SHP77 treated with DMSO at 0.1 percent for 48 hours (cell line): Measurements from ENCODE around the gene EDEM3.
"Not testable (repeated sequence)": the region's sequence is repeated elsewhere in the genome, so short reads cannot be mapped to it uniquely, and the experiment has no call there.

Experiments
- DNase-seq: peaks from one replicate; lab custom pipeline; 2025; lab: John Stamatoyannopoulos, UW

The EDEM3 gene

GRCh38 chr1:184734980-184735379 lies 19.7 kb downstream of the EDEM3 start:
- DNase-seq = no peak

- DNase-seq = no peak
Observed at GRCh38 chr1:184724843-184725242, 29.8 kb downstream of the EDEM3 start.

- no peak for DNase-seq
Observed at GRCh38 chr1:184716158-184716557, 38.5 kb downstream of the EDEM3 start.

GRCh38 chr1:184709418-184709817 lies 45.2 kb downstream of the EDEM3 start:
- no peak for DNase-seq

- DNase-seq = no peak
Observed at GRCh38 chr1:184708084-184708676, 46.5 kb downstream of the EDEM3 start.

- DNase-seq = no peak
Observed at GRCh38 chr1:184705271-184705670, 49.4 kb downstream of the EDEM3 start.

- DNase-seq = no peak
Observed at GRCh38 chr1:184701816-184702215, 52.8 kb downstream of the EDEM3 start.

GRCh38 chr1:184698969-184699368 lies 55.7 kb downstream of the EDEM3 start:
- no peak for DNase-seq

- no peak for DNase-seq
Observed at GRCh38 chr1:184698016-184698415, 56.6 kb downstream of the EDEM3 start.

- no peak for DNase-seq
Observed at GRCh38 chr1:184696403-184696802, 58.3 kb downstream of the EDEM3 start.

- DNase-seq = no peak
Observed at GRCh38 chr1:184695023-184695422, 59.6 kb downstream of the EDEM3 start.

GRCh38 chr1:184693011-184693410 lies 61.6 kb downstream of the EDEM3 start:
- no peak for DNase-seq

GRCh38 chr1:184691719-184692324 lies 62.8 kb downstream of the EDEM3 start:
- peak; percentile 5 for DNase-seq

GRCh38 chr1:184686540-184686939 lies 68.1 kb downstream of the EDEM3 start:
- DNase-seq = no peak

- peak; percentile 24 for DNase-seq
Observed at GRCh38 chr1:184685116-184685515, 69.5 kb downstream of the EDEM3 start.

- DNase-seq = peak; percentile 54
Observed at GRCh38 chr1:184684285-184685074, 70.2 kb downstream of the EDEM3 start.

GRCh38 chr1:184682956-184683355 lies 71.7 kb downstream of the EDEM3 start:
- DNase-seq = no peak

GRCh38 chr1:184680611-184681225 lies 73.9 kb downstream of the EDEM3 start:
- DNase-seq = not testable (repeated sequence)

GRCh38 chr1:184679472-184679871 lies 75.2 kb downstream of the EDEM3 start:
- not testable (repeated sequence) for DNase-seq

- DNase-seq = no peak
Observed at GRCh38 chr1:184677344-184677743, 77.3 kb downstream of the EDEM3 start.

- no peak for DNase-seq
Observed at GRCh38 chr1:184673305-184673704, 81.4 kb downstream of the EDEM3 start.

- no peak for DNase-seq
Observed at GRCh38 chr1:184672013-184672726, 82.5 kb downstream of the EDEM3 start.
